ENCODE results near the gene PPP1CA.

DNA sequence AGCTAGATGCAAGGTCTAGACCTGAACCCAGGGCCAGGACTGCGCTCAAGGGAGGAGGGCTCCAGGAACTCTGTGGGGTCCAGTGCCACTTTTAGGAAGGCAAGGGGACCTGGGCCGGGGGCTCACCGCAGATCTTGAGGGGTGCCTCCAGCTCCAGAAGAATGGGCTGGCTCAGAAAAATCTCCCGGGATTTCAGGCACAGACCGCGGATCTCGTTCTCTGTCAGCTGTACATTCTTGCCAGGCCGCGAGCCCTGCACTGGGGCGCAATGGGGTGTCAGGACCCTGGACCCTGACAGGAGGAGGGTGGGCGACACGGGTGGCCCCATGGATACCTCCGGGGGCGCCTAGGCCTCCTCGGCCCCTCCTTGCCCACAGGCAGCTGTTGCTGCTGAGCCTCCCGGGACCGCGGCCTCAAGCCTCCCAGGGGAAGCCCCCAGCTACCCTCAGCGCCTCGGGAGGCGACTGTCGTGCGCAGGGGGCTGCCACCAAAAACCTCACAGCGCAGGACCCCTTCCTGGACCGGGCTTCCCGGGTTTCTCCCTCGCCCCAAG is 640 bp downstream of the PPP1CA start:
- TF ChIP-seq POLR2A (IDR thresholded peaks at IDR 0.05; ENCODE audit: low read length) (no peak), ZSCAN20 (CRISPR knock-in tag; IDR thresholded peaks at IDR 0.05) (no peak), BHLHE40 (IDR thresholded peaks at IDR 0.05; ENCODE audit: low read depth, low read length) (no peak), RFX5 (IDR thresholded peaks at IDR 0.05) (no peak), NFE2L2 (conservative IDR thresholded peaks at IDR 0.05; ENCODE audit: low read length) (no peak), RAD21 (conservative IDR thresholded peaks at IDR 0.05 in 1 of 2, IDR thresholded peaks at IDR 0.05 in 1 of 2) (no peak), HOXB13 (CRISPR knock-in tag; IDR thresholded peaks at IDR 0.05; ENCODE audit: low read depth) (no peak)
- TF ChIP-seq, protein P1, sequence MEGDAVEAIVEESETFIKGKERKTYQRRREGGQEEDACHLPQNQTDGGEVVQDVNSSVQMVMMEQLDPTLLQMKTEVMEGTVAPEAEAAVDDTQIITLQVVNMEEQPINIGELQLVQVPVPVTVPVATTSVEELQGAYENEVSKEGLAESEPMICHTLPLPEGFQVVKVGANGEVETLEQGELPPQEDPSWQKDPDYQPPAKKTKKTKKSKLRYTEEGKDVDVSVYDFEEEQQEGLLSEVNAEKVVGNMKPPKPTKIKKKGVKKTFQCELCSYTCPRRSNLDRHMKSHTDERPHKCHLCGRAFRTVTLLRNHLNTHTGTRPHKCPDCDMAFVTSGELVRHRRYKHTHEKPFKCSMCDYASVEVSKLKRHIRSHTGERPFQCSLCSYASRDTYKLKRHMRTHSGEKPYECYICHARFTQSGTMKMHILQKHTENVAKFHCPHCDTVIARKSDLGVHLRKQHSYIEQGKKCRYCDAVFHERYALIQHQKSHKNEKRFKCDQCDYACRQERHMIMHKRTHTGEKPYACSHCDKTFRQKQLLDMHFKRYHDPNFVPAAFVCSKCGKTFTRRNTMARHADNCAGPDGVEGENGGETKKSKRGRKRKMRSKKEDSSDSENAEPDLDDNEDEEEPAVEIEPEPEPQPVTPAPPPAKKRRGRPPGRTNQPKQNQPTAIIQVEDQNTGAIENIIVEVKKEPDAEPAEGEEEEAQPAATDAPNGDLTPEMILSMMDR (IDR thresholded peaks at IDR 0.05): no peak
- TF ChIP-seq, protein P2, sequence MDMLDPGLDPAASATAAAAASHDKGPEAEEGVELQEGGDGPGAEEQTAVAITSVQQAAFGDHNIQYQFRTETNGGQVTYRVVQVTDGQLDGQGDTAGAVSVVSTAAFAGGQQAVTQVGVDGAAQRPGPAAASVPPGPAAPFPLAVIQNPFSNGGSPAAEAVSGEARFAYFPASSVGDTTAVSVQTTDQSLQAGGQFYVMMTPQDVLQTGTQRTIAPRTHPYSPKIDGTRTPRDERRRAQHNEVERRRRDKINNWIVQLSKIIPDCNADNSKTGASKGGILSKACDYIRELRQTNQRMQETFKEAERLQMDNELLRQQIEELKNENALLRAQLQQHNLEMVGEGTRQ (IDR thresholded peaks at IDR 0.05): no peak
- TF ChIP-seq, protein P3, sequence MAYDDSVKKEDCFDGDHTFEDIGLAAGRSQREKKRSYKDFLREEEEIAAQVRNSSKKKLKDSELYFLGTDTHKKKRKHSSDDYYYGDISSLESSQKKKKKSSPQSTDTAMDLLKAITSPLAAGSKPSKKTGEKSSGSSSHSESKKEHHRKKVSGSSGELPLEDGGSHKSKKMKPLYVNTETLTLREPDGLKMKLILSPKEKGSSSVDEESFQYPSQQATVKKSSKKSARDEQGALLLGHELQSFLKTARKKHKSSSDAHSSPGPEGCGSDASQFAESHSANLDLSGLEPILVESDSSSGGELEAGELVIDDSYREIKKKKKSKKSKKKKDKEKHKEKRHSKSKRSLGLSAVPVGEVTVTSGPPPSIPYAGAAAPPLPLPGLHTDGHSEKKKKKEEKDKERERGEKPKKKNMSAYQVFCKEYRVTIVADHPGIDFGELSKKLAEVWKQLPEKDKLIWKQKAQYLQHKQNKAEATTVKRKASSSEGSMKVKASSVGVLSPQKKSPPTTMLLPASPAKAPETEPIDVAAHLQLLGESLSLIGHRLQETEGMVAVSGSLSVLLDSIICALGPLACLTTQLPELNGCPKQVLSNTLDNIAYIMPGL (CRISPR knock-in tag; IDR thresholded peaks at IDR 0.05; ENCODE audit: borderline replicate concordance): no peak
